Heart right ventricle (tissue), 16 donors: Measurements from ENCODE around the gene KRTAP4-3. TPM values are rescaled to one million over a fixed set of nuclear protein-coding genes. Genes with fewer than 3 reads are reported as not detected.

ENCODE experiments used
- ATAC-seq, 8 donors: fragments of 200-7000 bp; cut with Tn5 transposase; one replicate each; pipeline ENCODE4 v1.9.1; 2020; ENCODE audit warnings: mild to moderate bottlenecking in 8 of 8, moderate library complexity in 8 of 8, moderate number of reproducible peaks in 1 of 8
- DNase-seq, 2 donors: peaks; one replicate each; pipeline ENCODE4 v3.0.0-alpha.2; 2020
- H3K27ac ChIP-seq, 10 donors: fragments of 200-600 bp; sonication (generic) in 2 of 10; one replicate each; pipeline versions ENCODE4 v1.5.0 to v1.8.0; 2020 to 2022; ENCODE audit warnings: mild to moderate bottlenecking in 3 of 10
- H3K27me3 ChIP-seq, 7 donors: fragments of 200-600 bp; one replicate each; pipeline ENCODE4 v1.8.0; 2021 to 2022; ENCODE audit warnings: mild to moderate bottlenecking in 2 of 7
- H3K36me3 ChIP-seq, 9 donors: fragments of 200-600 bp; sonication (generic) in 1 of 9; one replicate each; pipeline versions ENCODE4 v1.5.0 to v1.8.0; 2020 to 2022; ENCODE audit warnings: mild to moderate bottlenecking in 2 of 9
- H3K4me1 ChIP-seq, 9 donors: fragments of 200-600 bp; sonication (generic) in 1 of 9; one replicate each; pipeline versions ENCODE4 v1.5.0 to v1.8.0; 2020 to 2022; ENCODE audit warnings: mild to moderate bottlenecking in 4 of 9
- H3K4me3 ChIP-seq, 10 donors: fragments of 200-600 bp; sonication (generic) in 2 of 10; one replicate each; pipeline versions ENCODE4 v1.5.0 to v1.8.0; 2020 to 2022; ENCODE audit warnings: mild to moderate bottlenecking in 7 of 10, moderate library complexity in 2 of 10
- H3K9me3 ChIP-seq, 11 donors: fragments of 200-600 bp in 10 of 11; sonication (generic) in 2 of 11; one replicate each; pipeline versions ENCODE4 v1.5.0 to v1.8.0; 2013 to 2022; ENCODE audit warnings: mild to moderate bottlenecking in 2 of 11, control low read depth in 1 of 11, moderate library complexity in 1 of 11
- WGBS, 2 donors: extraction: QIAGEN DNeasy Blood & Tissue Kit; methylation state at CpG; one replicate each; pipeline ENCODE4 v1.1.7; 2013; ENCODE audit warnings: inconsistent platforms in 1 of 2; 5-methylcytosine and 5-hydroxymethylcytosine counted together
- intact Hi-C, 10 donors: fragments of 100-400 bp; cut with DNase I; formaldehyde crosslinking; loops; one replicate each; pipeline versions ENCODE4 v1.11.1 to v1.14.2; 2022
- polyA plus RNA-seq, 2 donors: library from polyadenylated mRNA; stranded (reverse); fragments of 200-250 nt; gene quantifications; one replicate each; pipeline ENCODE4 v1.2.3, GENCODE V29; 2013
- total RNA-seq, 10 donors: library from RNA; stranded (reverse); fragmentation: NEBNext Ultra II Directional in 3 of 10; extraction: Animal tissue kit (Norgen Biotek cat#: 25700) in 3 of 10; gene quantifications; one replicate each; pipeline versions ENCODE4 v1.2.1 to v1.2.4, GENCODE V29; 2021 to 2023
- TF ChIP-seq, protein P1 (sequence below), 9 donors: fragments of 200-600 bp; sonication (generic) in 2 of 9; IDR thresholded peaks; one replicate each; pipeline versions ENCODE4 v1.5.0 to v1.8.0; 2021 to 2022; ENCODE audit warnings: antibody characterized with exemption in 9 of 9, mild to moderate bottlenecking in 5 of 9, moderate library complexity in 1 of 9
- donor health status: Arrhythmogenic right ventricular cardiomyopathy.
- donor health status: ischemic (EF 13 %, LVEDD 7.1; RV severe dilation, severe dysfunction).
- donor health status: healthy with polysubstance abuse.
- donor health status: DM: no; HTN: yes; CAD: no.
- donor health status: DM: no; HTN: no; CAD: no.
- donor health status: ischemic (EF 25% LVEDD 6.9; RV normal size, moderate dysfunction).
- donor health status: ischemic (EF 25% LVEDD 5.7; RV mildly dilated, moderate dysfunction).
- donor health status: healthy.
- donor health status: DM: yes; HTN: yes; CAD: no.
- donor health status: Ischemic cardiomyopathy.
- donor health status: ischemic (EF 35%, LVEDD 5.7; RV mildly dilated, moderate dysfunction).
- donor health status: nonischemic (EF 11% LVEDD 7.7; RV severe dilation, severe dysfunction).
- donor health status: DM: yes; HTN: yes; CAD: no.
- donor health status: PGD.
- donor health status: ischemic (EF 29% LVEDD 5.4; RV normal size, mild dysfunction).
- donor health status: nonischemic (EF 23%, LVEDD 6.1; RV moderate dilation, normal function).

The KRTAP4-3 gene
- total and polyA plus RNA-seq, 12 donors: not detected

- Histone ChIP-seq H3K27ac (no peak overlapping the region), H3K4me1 (no peaks in the 10 kb centered on the region), H3K4me3 (no peak overlapping the region), H3K27me3 (peaks cover 0 to 11% (median 3%) of the 10 kb centered on the region in 7 donors), H3K9me3 (peaks cover 0 to 14% (median 4%) of the 10 kb centered on the region in 11 donors), H3K36me3 (no peaks in the 10 kb centered on the region)
- 70 to 72% methylated on average over 2 of the region's 2 CpGs for WGBS, 2 donors
- DNase-seq: no peak
- TF ChIP-seq, protein P1, sequence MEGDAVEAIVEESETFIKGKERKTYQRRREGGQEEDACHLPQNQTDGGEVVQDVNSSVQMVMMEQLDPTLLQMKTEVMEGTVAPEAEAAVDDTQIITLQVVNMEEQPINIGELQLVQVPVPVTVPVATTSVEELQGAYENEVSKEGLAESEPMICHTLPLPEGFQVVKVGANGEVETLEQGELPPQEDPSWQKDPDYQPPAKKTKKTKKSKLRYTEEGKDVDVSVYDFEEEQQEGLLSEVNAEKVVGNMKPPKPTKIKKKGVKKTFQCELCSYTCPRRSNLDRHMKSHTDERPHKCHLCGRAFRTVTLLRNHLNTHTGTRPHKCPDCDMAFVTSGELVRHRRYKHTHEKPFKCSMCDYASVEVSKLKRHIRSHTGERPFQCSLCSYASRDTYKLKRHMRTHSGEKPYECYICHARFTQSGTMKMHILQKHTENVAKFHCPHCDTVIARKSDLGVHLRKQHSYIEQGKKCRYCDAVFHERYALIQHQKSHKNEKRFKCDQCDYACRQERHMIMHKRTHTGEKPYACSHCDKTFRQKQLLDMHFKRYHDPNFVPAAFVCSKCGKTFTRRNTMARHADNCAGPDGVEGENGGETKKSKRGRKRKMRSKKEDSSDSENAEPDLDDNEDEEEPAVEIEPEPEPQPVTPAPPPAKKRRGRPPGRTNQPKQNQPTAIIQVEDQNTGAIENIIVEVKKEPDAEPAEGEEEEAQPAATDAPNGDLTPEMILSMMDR (IDR thresholded peaks at IDR 0.05): no peak
- intact Hi-C loops: no loop called here
- ATAC-seq: no peak
Measured at GRCh38 chr17:41133880-41134735, 33.9 kb downstream of the KRTAP4-3 start.

DNA sequence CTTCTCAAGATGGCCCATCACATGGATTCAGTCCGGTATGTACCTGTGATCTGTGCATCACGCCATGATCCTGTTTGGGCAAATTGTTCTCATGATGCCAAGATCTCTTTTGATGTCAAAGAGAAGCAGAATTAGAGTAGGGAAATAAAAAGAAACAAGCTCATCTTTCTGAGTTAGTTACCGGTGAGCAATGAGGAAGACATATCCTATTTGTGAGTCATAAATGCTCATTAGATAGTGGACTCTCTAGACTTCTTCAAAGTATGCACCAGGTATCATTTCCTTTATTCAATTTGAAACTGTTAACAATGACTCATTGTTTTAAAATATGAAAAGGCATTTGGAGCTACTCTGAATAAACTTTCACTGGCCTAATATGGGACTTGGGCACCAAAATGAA is 36.0 kb downstream of the KRTAP4-3 start:
- TF ChIP-seq, protein P1 (IDR thresholded peaks at IDR 0.05): no peak
- peaks cover 0 to 8% (median 3%) of the 10 kb centered on the region in 11 donors for H3K9me3 ChIP-seq
- H3K36me3 ChIP-seq: no peaks in the 10 kb centered on the region
- intact Hi-C loops: no loop called here
- no peaks in the 10 kb centered on the region for H3K4me1 ChIP-seq
- peaks cover 0 to 14% (median 3%) of the 10 kb centered on the region in 7 donors for H3K27me3 ChIP-seq
- no peak overlapping the region for H3K4me3 ChIP-seq
- no peak overlapping the region for H3K27ac ChIP-seq
- ATAC-seq: no peak
- WGBS, 2 donors: 85% methylated on average over 3 of the region's 3 CpGs
- no peak for DNase-seq

- intact Hi-C loops: loop anchor here in 1 of 10 donors (10.0 kb wide), 1 partner anchor 57 kb away; the partner anchor contains the start of genes KRTAP4-1 and KRTAP9-1
- Histone ChIP-seq H3K36me3 (no peaks in the 10 kb centered on the region), H3K4me3 (no peak overlapping the region), H3K27me3 (peaks cover 0 to 22% (median under 1%) of the 10 kb centered on the region in 7 donors), H3K4me1 (no peaks in the 10 kb centered on the region), H3K9me3 (peaks cover 0 to 6% (median 0%) of the 10 kb centered on the region in 11 donors), H3K27ac (no peak overlapping the region)
- no peak for DNase-seq
- TF ChIP-seq, protein P1 (IDR thresholded peaks at IDR 0.05): no peak
- WGBS, 2 donors: 53 to 61% methylated on average over 1 of the region's 1 CpG
- no peak for ATAC-seq
Measured at GRCh38 chr17:41127371-41127770, 40.6 kb downstream of the KRTAP4-3 start.

- Histone ChIP-seq H3K27ac (no peak overlapping the region), H3K4me1 (no peaks in the 10 kb centered on the region), H3K27me3 (peaks cover 0 to 18% (median 4%) of the 10 kb centered on the region in 7 donors), H3K4me3 (no peak overlapping the region), H3K9me3 (peaks cover 0 to 6% (median 0%) of the 10 kb centered on the region in 11 donors), H3K36me3 (no peaks in the 10 kb centered on the region)
- TF ChIP-seq, protein P1 (IDR thresholded peaks at IDR 0.05): no peak
- WGBS, 2 donors: 86 to 87% methylated on average over 3 of the region's 3 CpGs
- DNase-seq (no peak), ATAC-seq (no peak)
- intact Hi-C loops: loop anchor here in 1 of 10 donors (10.0 kb wide), 1 partner anchor 58 kb away; the partner anchor contains the start of genes KRTAP4-1 and KRTAP9-1
Measured at GRCh38 chr17:41126412-41126811, 41.6 kb downstream of the KRTAP4-3 start.
